ENCODE measurements around the gene DTX3L. TPM values are rescaled to one million over a fixed set of nuclear protein-coding genes. Genes with fewer than 3 reads are reported as not detected.

DTX3L gene
- total and polyA plus RNA-seq, 9 donors = 9.8 to 34.0 (median 23.3) TPM

DNA sequence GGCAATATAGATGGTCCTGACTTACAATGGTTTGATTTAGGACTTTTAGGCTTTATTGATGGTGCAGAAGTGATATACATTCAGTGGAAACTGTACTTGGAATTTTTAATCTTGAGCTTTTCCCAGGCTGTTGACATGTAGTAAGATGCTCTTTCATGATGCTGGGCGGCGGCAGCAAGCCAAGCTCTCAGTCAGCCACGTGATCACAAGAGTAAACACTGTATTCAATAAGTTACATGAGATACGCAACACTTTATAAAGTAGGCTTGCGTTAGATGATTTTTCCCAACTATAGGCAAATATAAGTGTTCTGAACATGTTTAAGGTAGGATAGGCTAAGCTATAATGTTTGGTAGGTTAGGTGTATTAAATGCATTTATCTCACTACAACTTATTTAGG lies 18.0 kb upstream of the DTX3L start:
- Histone ChIP-seq H3K4me1 (ENCODE audit: insufficient read depth) (no peaks in the 10 kb centered on the region), H3K9me3 (no peaks in the 10 kb centered on the region), H3K27me3 (no peaks in the 10 kb centered on the region), H3K27ac (no peak overlapping the region), H3K4me3 (no peak overlapping the region), H3K36me3 (no peaks in the 10 kb centered on the region)
- WGBS, 3 donors = 90 to 93% (median 93%) methylated on average over 5 of the region's 5 CpGs
- DNase-seq = no peak
- TF ChIP-seq EP300 (IDR thresholded peaks at IDR 0.05) (no peak), POLR2A (IDR thresholded peaks at IDR 0.05) (no peak)
- TF ChIP-seq, protein P1, sequence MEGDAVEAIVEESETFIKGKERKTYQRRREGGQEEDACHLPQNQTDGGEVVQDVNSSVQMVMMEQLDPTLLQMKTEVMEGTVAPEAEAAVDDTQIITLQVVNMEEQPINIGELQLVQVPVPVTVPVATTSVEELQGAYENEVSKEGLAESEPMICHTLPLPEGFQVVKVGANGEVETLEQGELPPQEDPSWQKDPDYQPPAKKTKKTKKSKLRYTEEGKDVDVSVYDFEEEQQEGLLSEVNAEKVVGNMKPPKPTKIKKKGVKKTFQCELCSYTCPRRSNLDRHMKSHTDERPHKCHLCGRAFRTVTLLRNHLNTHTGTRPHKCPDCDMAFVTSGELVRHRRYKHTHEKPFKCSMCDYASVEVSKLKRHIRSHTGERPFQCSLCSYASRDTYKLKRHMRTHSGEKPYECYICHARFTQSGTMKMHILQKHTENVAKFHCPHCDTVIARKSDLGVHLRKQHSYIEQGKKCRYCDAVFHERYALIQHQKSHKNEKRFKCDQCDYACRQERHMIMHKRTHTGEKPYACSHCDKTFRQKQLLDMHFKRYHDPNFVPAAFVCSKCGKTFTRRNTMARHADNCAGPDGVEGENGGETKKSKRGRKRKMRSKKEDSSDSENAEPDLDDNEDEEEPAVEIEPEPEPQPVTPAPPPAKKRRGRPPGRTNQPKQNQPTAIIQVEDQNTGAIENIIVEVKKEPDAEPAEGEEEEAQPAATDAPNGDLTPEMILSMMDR (IDR thresholded peaks at IDR 0.05) = no peak
- intact Hi-C loops (cut with DNase I) = no loop called here

GRCh38 chr3:122548076-122548475 lies 16.1 kb upstream of the DTX3L start:
- Histone ChIP-seq H3K9me3 (no peaks in the 10 kb centered on the region), H3K36me3 (no peaks in the 10 kb centered on the region)
- intact Hi-C loops (cut with DNase I) = no loop called here

GRCh38 chr3:122548619-122549018 lies 15.5 kb upstream of the DTX3L start:
- H3K4me1 ChIP-seq (ENCODE audit: insufficient read depth) = no peaks in the 10 kb centered on the region
- no peaks in the 10 kb centered on the region for H3K27me3 ChIP-seq
- DNase-seq = no peak
- no peak overlapping the region for H3K27ac ChIP-seq
- intact Hi-C loops (cut with DNase I) = no loop called here
- 91 to 100% (median 97%) methylated on average over 1 of the region's 1 CpG for WGBS, 3 donors
- H3K4me3 ChIP-seq = no peak overlapping the region
- TF ChIP-seq POLR2A (IDR thresholded peaks at IDR 0.05) = no peak
- TF ChIP-seq, protein P1 (IDR thresholded peaks at IDR 0.05) = no peak
- no peak for TF ChIP-seq EP300 (IDR thresholded peaks at IDR 0.05)
- no peaks in the 10 kb centered on the region for H3K9me3 ChIP-seq
- no peaks in the 10 kb centered on the region for H3K36me3 ChIP-seq

More at GRCh38 chr3:122548076-122548475, 16.1 kb upstream of the DTX3L start:
- WGBS, 3 donors = 82 to 91% (median 84%) methylated on average over 3 of the region's 3 CpGs
- Histone ChIP-seq H3K4me3 (no peak overlapping the region), H3K4me1 (ENCODE audit: insufficient read depth) (no peaks in the 10 kb centered on the region), H3K27ac (no peak overlapping the region), H3K27me3 (no peaks in the 10 kb centered on the region)
- no peak for DNase-seq
- no peak for TF ChIP-seq EP300 (IDR thresholded peaks at IDR 0.05)

DNA sequence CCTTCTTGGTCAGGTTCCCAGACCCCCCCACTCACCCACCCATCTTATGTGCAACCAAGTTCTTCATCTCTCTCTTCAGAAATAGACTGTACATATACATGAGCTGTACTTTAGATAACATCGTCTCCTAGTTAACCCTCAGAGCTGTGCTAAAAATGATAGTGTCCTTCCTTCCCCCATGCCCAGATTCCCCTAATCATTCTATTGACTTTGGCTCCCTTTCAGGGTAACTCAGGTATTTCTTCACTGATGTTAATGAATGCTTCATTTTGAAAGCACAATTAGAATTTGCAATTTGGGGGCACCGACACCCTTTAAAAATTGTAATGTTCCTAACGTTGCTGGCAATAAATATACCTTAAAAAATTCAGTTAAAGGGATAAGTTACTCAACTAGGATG lies 11.0 kb upstream of the DTX3L start:
- WGBS, 3 donors = 66 to 82% (median 72%) methylated on average over 3 of the region's 3 CpGs

More for the DNA sequence above, 11.0 kb upstream of the DTX3L start:
- intact Hi-C loops (cut with DNase I) = no loop called here
- H3K4me3 ChIP-seq = no peak overlapping the region
- H3K4me1 ChIP-seq (ENCODE audit: insufficient read depth) = peaks cover 3% of the 10 kb centered on the region
- H3K9me3 ChIP-seq = no peaks in the 10 kb centered on the region
- TF ChIP-seq POLR2A (IDR thresholded peaks at IDR 0.05) (no peak), EP300 (IDR thresholded peaks at IDR 0.05) (no peak)
- TF ChIP-seq, protein P1 (IDR thresholded peaks at IDR 0.05) = no peak
- no peak for DNase-seq
- H3K36me3 ChIP-seq = no peaks in the 10 kb centered on the region
- no peak overlapping the region for H3K27ac ChIP-seq
- H3K27me3 ChIP-seq = no peaks in the 10 kb centered on the region
